CD4-positive, alpha-beta T cell treated with Interleukin-6 at 100 ng/mL for 8 hours (primary cell): Measurements from ENCODE around the gene SDK1.
"Not testable (repeated sequence)": the region's sequence is repeated elsewhere in the genome, so short reads cannot be mapped to it uniquely, and the experiment has no call there.

Source experiments
- DNase-seq: peaks from one replicate; pipeline ENCODE4 v3.0.0-alpha.2; 2020; ENCODE audit warnings: mixed read lengths, low spot score

The SDK1 gene

DNA sequence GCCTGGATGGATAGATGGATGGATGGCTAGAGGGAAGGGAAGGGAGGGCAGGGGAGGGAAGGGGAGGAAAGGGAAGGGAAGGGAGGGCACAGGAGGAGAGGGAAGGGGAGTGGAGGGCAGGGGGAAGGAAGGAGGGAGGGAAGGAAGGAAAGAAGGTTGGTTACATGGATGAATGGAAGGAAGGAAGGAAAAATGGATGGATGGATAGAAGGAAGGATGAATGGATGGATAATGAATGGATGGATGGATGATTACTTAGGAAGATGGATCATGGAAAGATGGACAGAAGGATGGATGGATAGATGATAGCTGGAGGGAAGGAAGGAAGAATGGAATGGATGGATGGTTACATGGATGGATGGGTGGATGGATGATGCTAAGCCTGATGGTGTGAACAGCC lies 929.3 kb downstream of the SDK1 start:
- DNase-seq, result no peak

DNA sequence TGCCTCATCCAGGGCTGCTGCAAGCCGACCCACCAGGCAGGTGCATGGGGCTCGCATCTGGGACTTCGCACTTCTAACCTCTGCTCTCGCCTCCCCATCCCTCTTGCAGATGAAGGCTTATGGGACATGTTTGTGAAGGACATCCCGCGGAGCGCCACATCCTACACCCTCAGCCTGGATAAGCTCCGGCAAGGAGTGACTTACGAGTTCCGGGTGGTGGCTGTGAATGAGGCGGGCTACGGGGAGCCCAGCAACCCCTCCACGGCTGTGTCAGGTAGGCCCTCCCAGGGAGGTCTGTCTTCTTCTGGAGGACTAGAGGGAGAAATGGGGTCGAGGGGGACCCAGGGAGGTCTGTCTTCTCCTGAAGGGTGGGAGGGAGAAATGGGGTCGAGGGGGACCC lies 932.1 kb downstream of the SDK1 start:
- no peak for DNase-seq

GRCh38 chr7:4233621-4234497 lies 932.8 kb downstream of the SDK1 start:
- DNase-seq, result no peak

GRCh38 chr7:4234498-4234855 lies 933.4 kb downstream of the SDK1 start:
- no peak for DNase-seq

DNA sequence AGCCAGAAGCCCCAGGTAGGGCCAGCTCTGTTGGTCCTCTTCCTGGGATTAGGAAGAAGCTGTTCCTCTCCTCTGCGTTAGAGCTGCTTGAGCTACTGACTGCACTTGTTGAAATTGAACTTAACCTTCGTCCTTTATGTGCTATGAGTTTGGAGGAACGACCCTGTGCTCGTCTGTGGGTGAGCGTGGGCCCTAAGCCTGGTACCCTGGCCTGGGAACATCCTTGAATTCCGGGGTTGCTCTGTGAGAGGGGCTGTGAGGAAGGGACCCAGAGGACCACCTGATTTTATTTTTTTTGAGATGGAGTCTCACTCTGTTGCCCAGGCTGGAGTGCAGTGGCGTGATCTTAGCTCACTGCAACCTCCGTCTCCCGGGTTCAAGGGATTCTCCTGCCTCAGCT lies 933.8 kb downstream of the SDK1 start:
- no peak for DNase-seq

DNA sequence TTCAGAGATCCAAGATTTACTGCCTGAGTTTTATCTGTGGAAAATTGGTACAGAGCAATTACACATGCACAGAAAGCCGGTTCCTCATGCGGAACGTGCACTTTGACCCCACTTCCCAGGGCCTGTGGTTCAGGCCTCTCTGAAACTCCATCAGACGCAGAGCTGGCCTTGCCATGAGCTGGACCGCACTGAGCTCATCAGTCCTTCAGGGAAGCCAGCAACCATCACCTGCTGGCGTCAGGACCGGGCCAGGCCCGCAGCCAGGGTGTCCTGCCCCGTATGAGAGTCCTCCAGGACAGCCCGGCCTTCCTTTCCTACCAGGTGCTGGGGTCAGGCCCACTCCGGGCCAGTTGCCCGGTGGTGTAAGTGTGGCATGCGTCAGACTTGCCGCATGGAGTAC lies 934.5 kb downstream of the SDK1 start:
- no peak for DNase-seq

DNA sequence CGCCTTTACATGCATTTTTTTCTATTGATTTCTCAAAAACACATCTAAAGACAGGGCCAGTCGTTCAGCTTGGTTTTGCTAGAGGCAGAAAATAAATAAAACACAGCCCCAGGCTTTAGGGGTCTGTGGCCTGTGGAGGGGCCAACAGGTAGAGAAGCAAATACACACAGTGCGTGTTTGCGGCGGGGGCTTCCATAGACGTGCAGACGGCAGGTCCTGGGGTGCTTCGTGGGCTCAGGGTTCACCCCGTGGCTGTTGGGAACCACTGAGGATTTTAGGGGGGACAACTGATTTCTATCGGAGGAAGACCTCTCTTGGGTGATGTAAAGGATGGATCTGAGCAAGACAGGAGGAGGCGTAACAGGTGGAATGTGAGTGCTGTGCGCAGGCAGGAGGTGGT lies 935.3 kb downstream of the SDK1 start:
- no peak for DNase-seq

- not testable (repeated sequence) for DNase-seq
These were observed 935.8 kb downstream of the SDK1 start for GRCh38 chr7:4236873-4237272.

DNA sequence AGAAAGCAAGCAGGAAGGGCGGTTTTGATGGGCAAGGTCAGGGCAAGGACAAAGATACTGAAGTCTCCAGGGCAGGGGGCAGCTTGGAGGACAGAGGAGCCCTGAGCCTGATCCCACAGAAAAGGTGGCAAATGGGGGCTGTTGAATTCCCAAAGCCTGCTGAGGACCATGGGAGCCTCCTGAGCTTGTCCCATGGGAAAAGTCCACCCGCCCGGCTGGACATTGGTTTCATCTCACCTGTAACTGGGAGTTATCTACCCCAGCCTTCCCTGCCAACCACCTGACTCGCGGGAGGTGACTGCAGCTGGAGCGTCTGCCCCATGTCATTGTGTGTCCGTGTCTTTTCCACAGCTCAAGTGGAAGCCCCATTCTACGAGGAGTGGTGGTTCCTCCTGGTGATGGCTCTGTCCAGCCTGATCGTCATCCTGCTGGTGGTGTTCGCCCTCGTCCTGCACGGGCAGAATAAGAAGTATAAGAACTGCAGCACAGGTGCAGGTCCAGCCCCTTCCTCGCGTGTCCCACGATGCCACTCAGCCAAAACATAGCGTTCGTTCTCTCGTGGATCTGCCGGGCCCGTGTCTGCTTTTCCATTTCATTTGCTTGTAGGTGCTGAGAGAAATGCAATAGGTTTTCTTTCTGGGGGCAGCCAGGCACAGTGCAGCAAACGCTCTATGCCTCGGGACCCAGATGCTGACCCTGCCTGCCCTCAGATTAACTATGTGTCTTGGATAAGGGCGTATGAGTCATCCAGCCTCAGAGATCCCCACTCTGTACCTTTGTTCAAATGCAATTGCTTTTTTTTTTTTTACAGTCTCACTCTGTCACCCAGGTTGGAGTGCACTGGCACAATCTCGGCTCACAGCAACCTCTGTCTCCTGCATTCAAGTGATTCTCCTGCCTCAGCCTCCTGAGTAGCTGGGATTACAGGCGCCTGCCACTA lies 936.5 kb downstream of the SDK1 start:
- no peak for DNase-seq

DNA sequence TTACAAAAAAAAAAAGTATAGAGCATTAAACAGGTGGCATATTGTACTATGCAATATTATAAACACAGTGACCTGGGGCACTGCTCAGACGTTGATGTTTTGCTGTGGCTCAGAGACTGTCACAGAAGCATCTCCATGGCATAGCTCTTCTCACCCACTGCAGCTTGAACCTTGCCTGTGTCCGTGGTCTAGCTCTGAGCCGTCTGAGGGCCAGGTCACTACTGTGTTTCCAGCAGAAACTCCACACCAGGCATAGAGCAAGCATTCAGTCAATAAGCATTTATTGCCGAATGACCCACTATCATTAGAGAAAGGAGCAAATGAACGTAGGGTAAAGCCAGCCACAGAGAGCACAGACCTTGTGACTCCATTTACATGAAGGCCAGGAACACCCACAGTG lies 937.8 kb downstream of the SDK1 start:
- no peak for DNase-seq

DNA sequence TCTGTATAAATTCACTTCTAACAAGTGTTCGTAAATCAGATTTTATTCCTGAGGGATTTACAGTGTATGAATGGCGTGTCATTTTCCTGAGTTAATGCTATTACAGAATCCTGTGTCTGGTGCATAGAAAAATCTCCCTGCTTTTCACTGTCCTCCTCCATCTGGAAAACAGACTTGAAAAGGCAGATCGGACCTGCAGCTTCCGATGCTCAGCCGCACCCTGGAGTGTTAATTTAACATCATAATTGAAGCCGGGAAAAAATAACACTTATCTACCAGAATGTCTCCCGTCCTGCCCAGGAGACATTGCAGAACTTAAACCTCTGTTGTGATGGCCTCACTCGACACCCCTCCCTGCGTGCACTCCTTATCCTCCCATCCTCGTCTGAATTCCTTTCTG lies 939.0 kb downstream of the SDK1 start:
- no peak for DNase-seq

GRCh38 chr7:4240520-4241303 lies 939.7 kb downstream of the SDK1 start:
- DNase-seq, result no peak

DNA sequence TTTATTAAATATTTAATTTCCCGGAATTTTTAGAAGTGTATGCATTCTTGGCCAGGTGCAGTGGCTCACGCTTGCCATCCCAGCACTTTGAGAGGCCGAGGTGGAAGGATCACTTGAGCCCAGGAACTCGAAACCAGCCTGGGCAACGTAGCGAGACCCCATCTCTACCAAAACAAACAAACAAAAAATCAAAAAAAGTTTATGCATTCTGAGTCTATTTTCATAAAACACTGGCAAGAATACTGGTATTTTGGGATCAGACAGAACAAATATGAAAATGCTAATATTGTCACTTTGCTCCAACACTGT lies 940.2 kb downstream of the SDK1 start:
- DNase-seq, result no peak

GRCh38 chr7:4241791-4242190 lies 940.7 kb downstream of the SDK1 start:
- DNase-seq, result no peak

DNA sequence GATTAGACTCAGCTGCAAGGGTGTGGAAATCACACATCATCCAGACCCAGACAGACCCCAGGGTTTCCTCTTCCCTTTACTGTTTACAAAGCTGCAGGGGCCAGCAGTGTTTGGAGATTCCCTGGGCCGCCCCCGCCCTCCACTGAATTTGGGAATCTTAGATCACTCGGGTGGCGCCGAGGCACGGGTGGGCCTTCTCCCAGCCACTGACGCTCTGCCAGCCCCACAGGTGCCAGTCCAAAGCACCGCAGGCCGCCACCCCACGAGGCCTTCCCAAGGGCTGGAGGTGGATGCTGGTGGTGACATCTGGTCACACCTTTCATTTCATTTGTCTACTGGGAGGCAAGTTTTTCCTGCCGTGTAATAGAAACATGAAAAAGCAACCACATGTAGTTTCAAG lies 941.7 kb downstream of the SDK1 start:
- DNase-seq, result no peak

DNA sequence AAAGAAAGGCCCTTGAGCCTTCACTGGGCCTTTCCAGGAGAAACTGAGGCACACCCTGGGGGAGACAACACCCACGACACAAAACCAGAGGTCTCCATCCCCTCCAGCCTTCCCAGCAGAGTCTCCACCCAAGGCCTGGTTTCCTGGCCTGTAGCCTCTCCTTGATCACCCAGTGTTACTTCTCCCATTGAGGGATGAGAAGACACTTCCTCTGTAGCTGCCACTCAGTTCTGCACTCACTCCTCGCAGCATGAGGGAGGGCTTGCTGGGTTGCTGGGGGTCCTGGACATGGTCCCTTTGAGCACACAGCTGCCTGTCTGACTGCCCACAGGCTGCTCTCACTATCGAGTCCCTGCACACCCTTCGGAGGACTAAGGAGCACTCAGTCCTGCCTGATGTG lies 943.0 kb downstream of the SDK1 start:
- DNase-seq, result no peak

DNA sequence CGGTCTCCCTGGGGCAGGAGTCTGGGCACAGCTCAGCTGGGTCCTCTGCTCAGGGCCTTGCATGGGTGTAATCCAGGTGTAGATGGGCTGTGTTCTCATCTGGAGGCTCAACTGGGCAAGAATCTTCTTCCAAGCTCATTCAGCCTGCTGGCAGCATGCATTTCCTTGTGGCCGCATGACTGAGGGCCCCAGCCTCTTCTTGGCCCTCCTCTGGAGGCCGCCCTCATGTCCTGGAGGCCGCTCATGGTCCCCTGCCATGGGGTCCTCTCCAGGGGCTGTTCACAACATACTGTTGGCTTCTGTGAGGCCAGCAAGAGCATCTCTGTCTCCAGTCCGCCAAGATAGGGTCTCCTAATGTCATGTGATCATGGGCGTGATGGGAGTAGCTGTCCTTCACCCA lies 943.6 kb downstream of the SDK1 start:
- no peak for DNase-seq

DNA sequence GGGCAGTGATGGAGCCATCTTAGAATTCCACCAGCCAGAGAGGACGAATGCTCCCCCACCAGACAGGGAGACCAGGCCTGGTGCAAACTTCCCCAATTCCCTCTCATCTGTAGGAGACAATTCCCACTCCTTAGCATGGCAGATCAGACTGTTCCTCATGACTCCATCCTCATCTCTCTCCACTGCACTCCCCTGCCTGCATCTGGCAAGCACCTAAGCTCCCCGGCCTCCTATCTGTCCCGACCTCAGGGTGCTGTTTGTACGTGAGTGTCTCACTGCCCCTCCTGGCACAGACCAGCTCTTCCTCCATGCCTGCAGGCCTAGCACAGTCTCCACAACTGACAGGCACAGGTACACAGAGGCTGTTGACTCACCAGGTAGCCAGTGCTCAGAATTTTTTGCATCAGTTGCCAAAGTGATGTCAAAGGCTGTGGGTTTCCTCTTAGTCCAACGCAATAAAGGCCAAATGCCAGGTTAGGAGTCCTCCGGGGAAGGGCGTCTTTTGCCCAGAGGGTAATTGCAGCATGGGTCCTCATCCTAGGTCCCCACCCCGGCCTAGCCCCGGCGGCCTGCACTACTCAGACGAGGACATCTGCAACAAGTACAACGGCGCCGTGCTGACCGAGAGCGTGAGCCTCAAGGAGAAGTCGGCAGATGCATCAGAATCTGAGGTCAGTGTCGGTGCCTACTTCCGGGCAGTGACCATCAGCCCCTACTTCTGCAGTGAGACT lies 944.2 kb downstream of the SDK1 start:
- no peak for DNase-seq

DNA sequence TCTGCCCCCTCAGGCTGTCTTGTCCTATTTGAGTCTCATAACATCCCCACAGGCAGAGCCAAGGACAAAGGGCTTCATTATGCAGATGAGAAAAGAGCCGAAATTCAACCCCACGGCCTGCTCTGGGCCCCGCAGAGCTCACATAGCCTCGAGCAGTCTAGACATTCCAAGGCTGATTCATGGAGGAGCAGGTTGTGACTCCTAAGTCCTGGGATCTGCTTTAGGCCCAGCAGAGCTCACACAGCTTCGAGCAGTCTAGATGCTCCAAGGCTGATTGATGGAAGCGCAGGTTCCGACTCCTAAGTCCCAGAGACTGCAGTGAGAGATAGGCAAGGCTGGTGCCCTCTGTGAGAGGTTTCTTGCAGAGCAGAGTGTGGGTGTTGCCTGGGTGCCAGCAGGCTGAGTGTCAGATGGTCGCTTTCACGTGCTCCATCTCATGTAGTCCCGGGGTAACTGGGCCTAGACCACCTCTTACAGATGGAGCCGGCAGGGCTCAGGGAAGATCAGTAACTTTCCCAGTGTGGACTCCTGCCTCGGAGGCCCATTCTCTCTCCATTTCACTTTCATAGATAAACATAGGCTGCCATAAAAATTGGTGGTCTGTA lies 944.9 kb downstream of the SDK1 start:
- no peak for DNase-seq

- DNase-seq, result no peak
These were observed 945.5 kb downstream of the SDK1 start for GRCh38 chr7:4246536-4246935.

GRCh38 chr7:4247106-4247876 lies 946.2 kb downstream of the SDK1 start:
- no peak for DNase-seq
